Fibroblast of lung (primary cell): ENCODE measurements around the gene POLK.

Experiments used
- EZH2 ChIP-seq: IDR thresholded peaks from 2 replicates; pipeline ENCODE4 v1.5.1; 2012; ENCODE audit warnings: low read length, control low read depth, mild to moderate bottlenecking; ENCODE audit errors: missing control alignments
- TF ChIP-seq, protein P1 (sequence below), 2 donors: IDR thresholded peaks in 1 of 2; conservative IDR thresholded peaks in 1 of 2; 1 replicate in 1 of 2; 2 replicates in 1 of 2; pipeline ENCODE4 v1.5.1; 2011 to 2012; ENCODE audit warnings: low read length in 2 of 2, control low read depth in 1 of 2, inconsistent platforms in 1 of 2, low read depth in 1 of 2, mild to moderate bottlenecking in 1 of 2

GRCh38 chr5:75558981-75559632 lies 47.4 kb downstream of the POLK start:
- TF ChIP-seq, protein P1, sequence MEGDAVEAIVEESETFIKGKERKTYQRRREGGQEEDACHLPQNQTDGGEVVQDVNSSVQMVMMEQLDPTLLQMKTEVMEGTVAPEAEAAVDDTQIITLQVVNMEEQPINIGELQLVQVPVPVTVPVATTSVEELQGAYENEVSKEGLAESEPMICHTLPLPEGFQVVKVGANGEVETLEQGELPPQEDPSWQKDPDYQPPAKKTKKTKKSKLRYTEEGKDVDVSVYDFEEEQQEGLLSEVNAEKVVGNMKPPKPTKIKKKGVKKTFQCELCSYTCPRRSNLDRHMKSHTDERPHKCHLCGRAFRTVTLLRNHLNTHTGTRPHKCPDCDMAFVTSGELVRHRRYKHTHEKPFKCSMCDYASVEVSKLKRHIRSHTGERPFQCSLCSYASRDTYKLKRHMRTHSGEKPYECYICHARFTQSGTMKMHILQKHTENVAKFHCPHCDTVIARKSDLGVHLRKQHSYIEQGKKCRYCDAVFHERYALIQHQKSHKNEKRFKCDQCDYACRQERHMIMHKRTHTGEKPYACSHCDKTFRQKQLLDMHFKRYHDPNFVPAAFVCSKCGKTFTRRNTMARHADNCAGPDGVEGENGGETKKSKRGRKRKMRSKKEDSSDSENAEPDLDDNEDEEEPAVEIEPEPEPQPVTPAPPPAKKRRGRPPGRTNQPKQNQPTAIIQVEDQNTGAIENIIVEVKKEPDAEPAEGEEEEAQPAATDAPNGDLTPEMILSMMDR (conservative IDR thresholded peaks at IDR 0.05 in 1 of 2, IDR thresholded peaks at IDR 0.05 in 1 of 2; ENCODE audit: low read depth in 1 of 2, low read length in 2 of 2): no peak
- TF ChIP-seq EZH2: no peak
